ENCODE results near the gene ADAMTS7.

DNA sequence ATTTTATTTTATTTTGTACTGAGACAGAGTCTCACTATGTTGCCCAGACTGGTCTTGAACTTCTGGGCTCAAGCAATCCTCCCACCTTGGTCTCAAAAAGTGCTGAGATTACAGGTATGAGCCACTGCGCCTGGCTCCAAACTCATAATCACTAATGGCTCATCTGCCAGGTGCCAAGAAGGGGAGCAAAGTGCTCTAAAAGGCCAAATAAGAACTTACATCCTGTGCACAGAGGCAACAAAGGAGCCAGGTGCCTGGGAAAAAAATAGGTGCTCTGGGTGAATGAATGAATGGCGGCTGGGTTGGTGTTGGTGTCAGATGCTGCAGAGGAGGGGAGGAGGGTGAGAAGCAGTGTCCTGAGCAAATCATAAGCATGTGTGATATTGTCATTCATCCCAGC lies 25.9 kb upstream of the ADAMTS7 start:
- no peak for TF ChIP-seq CTCF (IDR thresholded peaks at IDR 0.05; ENCODE audit: borderline replicate concordance, extremely low read depth, low read length, poor library complexity, severe bottlenecking)
- TF ChIP-seq EZH2 (IDR thresholded peaks at IDR 0.05; ENCODE audit: borderline replicate concordance, low read depth, low read length, severe bottlenecking), result no peak
